Keratinocyte (primary cell): Measurements from ENCODE around the gene CTAG1B. TPM values are rescaled to one million over a fixed set of nuclear protein-coding genes. Genes with fewer than 3 reads are reported as not detected.
"Not testable (repeated sequence)": the region's sequence is repeated elsewhere in the genome, so short reads cannot be mapped to it uniquely, and the experiment has no call there.

Source experiments
- DNase-seq: peaks from one replicate; pipeline ENCODE4 v3.0.0-alpha.2; 2011; ENCODE audit warnings: low read depth, missing footprints, low spot score
- FAIRE-seq: peaks from 2 replicates; lab custom pipeline; 2011; peaks lifted over from hg19 to GRCh38; lab: Jason Lieb, UNC
- H2AFZ ChIP-seq: 2 replicates; pipeline ENCODE4 v1.6.0; 2012; ENCODE audit warnings: low read length, control low read depth, inconsistent platforms; ENCODE audit not compliant: control insufficient read depth
- H3K27ac ChIP-seq: 2 replicates; pipeline ENCODE4 v1.5.1; 2011; ENCODE audit warnings: low read length; ENCODE audit not compliant: control insufficient read depth, insufficient read depth
- H3K27me3 ChIP-seq: 3 replicates; pipeline ENCODE4 v1.6.0; 2011; ENCODE audit warnings: low read length; ENCODE audit not compliant: control insufficient read depth, insufficient read depth; ENCODE audit errors: extremely low read depth
- H3K36me3 ChIP-seq, 2 experiments: 2 replicates in 1 of 2; 3 replicates in 1 of 2; pipeline ENCODE4 v1.5.1; 2011; ENCODE audit warnings: low read length in 2 of 2, mild to moderate bottlenecking in 1 of 2; ENCODE audit not compliant: control insufficient read depth in 2 of 2, insufficient read depth in 2 of 2; ENCODE audit errors: extremely low read depth in 1 of 2
- H3K4me1 ChIP-seq: 3 replicates; pipeline ENCODE4 v1.5.1; 2011; ENCODE audit warnings: low read length; ENCODE audit not compliant: control insufficient read depth, insufficient read depth; ENCODE audit errors: extremely low read depth
- H3K4me2 ChIP-seq: 3 replicates; pipeline ENCODE4 v1.6.0; 2011; ENCODE audit warnings: low read depth, low read length; ENCODE audit not compliant: control insufficient read depth, insufficient read depth; ENCODE audit errors: extremely low read depth
- H3K4me3 ChIP-seq, 3 experiments: fragments of 200-600 bp in 1 of 3; sonication (generic) in 1 of 3; 2 replicates in 2 of 3; 3 replicates in 1 of 3; pipeline ENCODE4 v1.5.1; 2011 to 2016; ENCODE audit warnings: low read length in 3 of 3, mild to moderate bottlenecking in 3 of 3, control low read depth in 2 of 3, inconsistent platforms in 1 of 3, low read depth in 1 of 3, mixed read lengths in 1 of 3, mixed run types in 1 of 3, moderate library complexity in 1 of 3; ENCODE audit not compliant: control insufficient read depth in 2 of 3, insufficient read depth in 2 of 3; ENCODE audit errors: extremely low read depth in 1 of 3
- H3K79me2 ChIP-seq: 2 replicates; pipeline ENCODE4 v1.6.0; 2012; ENCODE audit warnings: low read length; ENCODE audit not compliant: control insufficient read depth, insufficient read depth
- H3K9ac ChIP-seq: 3 replicates; pipeline ENCODE4 v1.6.0; 2011; ENCODE audit warnings: low read length; ENCODE audit not compliant: control insufficient read depth, insufficient read depth; ENCODE audit errors: extremely low read depth
- H3K9me1 ChIP-seq: 3 replicates; pipeline ENCODE4 v1.6.0; 2011; ENCODE audit warnings: low read length; ENCODE audit not compliant: control insufficient read depth, insufficient read depth; ENCODE audit errors: extremely low read depth
- H3K9me3 ChIP-seq: 2 replicates; pipeline ENCODE4 v1.5.1; 2012; ENCODE audit warnings: low read depth, low read length; ENCODE audit not compliant: control insufficient read depth
- H4K20me1 ChIP-seq: 3 replicates; pipeline ENCODE4 v1.6.0; 2011; ENCODE audit warnings: low read length; ENCODE audit not compliant: control insufficient read depth, insufficient read depth; ENCODE audit errors: extremely low read depth
- dilution Hi-C: fragments of 300-500 bp; cut with MboI; formaldehyde crosslinking; loops from one replicate; pipeline ENCODE4 v1.7.0; 2020; ENCODE audit warnings: low sequenced_read_pairs; ENCODE audit not compliant: extremely low pct_ligation_motif_present
- polyA plus RNA-seq, 5 experiments: library from polyadenylated mRNA; depleted of rRNA in 3 of 5; stranded (reverse) in 3 of 5; stranded (forward) in 1 of 5; unstranded in 1 of 5; fragments of >200 nt; gene quantifications; 1 replicate in 1 of 5; 2 replicates in 3 of 5; 3 replicates in 1 of 5; pipeline versions ENCODE4 v1.2.1 to v1.2.3, GENCODE V29; 2011 to 2012; ENCODE audit warnings: missing spikeins in 2 of 5, low read depth in 1 of 5, low replicate concordance in 1 of 5

CTAG1B gene
- polyA plus RNA-seq, 1 donor (not counting 4 experiments of a cell fraction or from before 2014, with no cell fraction given), result not detected

GRCh38 chrX:154633661-154634060 is 14.6 kb upstream of the CTAG1B start:
- H3K4me2 ChIP-seq, H3K9ac ChIP-seq, H3K27ac ChIP-seq, H3K4me1 ChIP-seq, H2AFZ ChIP-seq, H3K27me3 ChIP-seq, H4K20me1 ChIP-seq, FAIRE-seq, DNase-seq, H3K9me1 ChIP-seq, H3K79me2 ChIP-seq, H3K36me3 ChIP-seq, H3K4me3 ChIP-seq, dilution Hi-C loops, H3K9me3 ChIP-seq: not testable (repeated sequence)

GRCh38 chrX:154630949-154631348 is 11.9 kb upstream of the CTAG1B start:
- dilution Hi-C loops, result not testable (repeated sequence)

GRCh38 chrX:154628960-154629359 is 9.9 kb upstream of the CTAG1B start:
- not testable (repeated sequence) for FAIRE-seq, H2AFZ ChIP-seq, H3K4me3 ChIP-seq

More at GRCh38 chrX:154630949-154631348, 11.9 kb upstream of the CTAG1B start:
- H2AFZ ChIP-seq, H3K79me2 ChIP-seq, H4K20me1 ChIP-seq, H3K9me3 ChIP-seq, H3K27me3 ChIP-seq, H3K9ac ChIP-seq, H3K36me3 ChIP-seq, H3K9me1 ChIP-seq, H3K4me1 ChIP-seq, H3K4me3 ChIP-seq, H3K4me2 ChIP-seq, DNase-seq, FAIRE-seq, H3K27ac ChIP-seq: not testable (repeated sequence)

GRCh38 chrX:154620767-154621414 is 1.8 kb upstream of the CTAG1B start:
- H3K27me3 ChIP-seq, H2AFZ ChIP-seq, H3K4me1 ChIP-seq, H3K9me1 ChIP-seq, H4K20me1 ChIP-seq, H3K9ac ChIP-seq, H3K4me3 ChIP-seq, H3K27ac ChIP-seq, H3K79me2 ChIP-seq, H3K4me2 ChIP-seq, dilution Hi-C loops, H3K9me3 ChIP-seq, DNase-seq, H3K36me3 ChIP-seq: not testable (repeated sequence)
- FAIRE-seq, result peak; percentile 57

More at GRCh38 chrX:154628960-154629359, 9.9 kb upstream of the CTAG1B start:
- H3K9me1 ChIP-seq, DNase-seq, H4K20me1 ChIP-seq, H3K36me3 ChIP-seq, H3K79me2 ChIP-seq, H3K9ac ChIP-seq, H3K9me3 ChIP-seq, H3K4me2 ChIP-seq, H3K27ac ChIP-seq, H3K27me3 ChIP-seq, dilution Hi-C loops, H3K4me1 ChIP-seq: not testable (repeated sequence)

GRCh38 chrX:154613586-154613985 is 5.5 kb downstream of the CTAG1B start:
- H3K9me3 ChIP-seq, DNase-seq, H3K9ac ChIP-seq, H3K79me2 ChIP-seq, H3K4me3 ChIP-seq, H3K27me3 ChIP-seq, H3K9me1 ChIP-seq, H2AFZ ChIP-seq, H3K27ac ChIP-seq, dilution Hi-C loops, H3K4me2 ChIP-seq, H3K4me1 ChIP-seq, H3K36me3 ChIP-seq, H4K20me1 ChIP-seq: not testable (repeated sequence)
- peak; percentile 36 for FAIRE-seq
